CD4-positive, CD25-positive, alpha-beta regulatory T cell (primary cell): Measurements from ENCODE around the gene WDTC1. TPM values are rescaled to one million over a fixed set of nuclear protein-coding genes. Genes with fewer than 3 reads are reported as not detected.
A peak's percentile ranks its signal among the peaks of the same experiment; 100 is the strongest.

Experiments used
- ATAC-seq, 2 donors: fragments of 150-1000 bp; cut with Tn5 transposase; one replicate each; pipeline ENCODE4 v1.10.0; 2021; ENCODE audit warnings: low read depth in 2 of 2, moderate number of reproducible peaks in 2 of 2, moderate library complexity in 1 of 2
- DNase-seq, 3 donors: peaks; one replicate each; pipeline versions ENCODE4 v3.0.0 to v3.0.0-alpha.2; 2012 to 2022; ENCODE audit warnings: mixed read lengths in 1 of 3
- H3K27ac ChIP-seq: one replicate; pipeline ENCODE4 v1.7.0; 2013; ENCODE audit warnings: mild to moderate bottlenecking, low read length; ENCODE audit not compliant: insufficient read depth, poor library complexity, severe bottlenecking
- H3K27me3 ChIP-seq: one replicate; pipeline ENCODE4 v1.7.0; 2013; ENCODE audit warnings: low read length; ENCODE audit not compliant: control insufficient read depth, insufficient read depth
- H3K36me3 ChIP-seq: one replicate; pipeline ENCODE4 v1.7.0; 2013; ENCODE audit warnings: mild to moderate bottlenecking, low read length, moderate library complexity; ENCODE audit not compliant: control insufficient read depth, insufficient read depth
- H3K4me1 ChIP-seq: 2 replicates; pipeline ENCODE4 v1.7.0; 2013; ENCODE audit warnings: mild to moderate bottlenecking, low read length; ENCODE audit not compliant: insufficient read depth, control insufficient read depth, poor library complexity, severe bottlenecking
- H3K4me3 ChIP-seq: one replicate; pipeline ENCODE4 v1.7.0; 2013; ENCODE audit warnings: low read depth, mild to moderate bottlenecking, low read length, moderate library complexity
- H3K9me3 ChIP-seq, 2 experiments: 1 replicate in 1 of 2; 2 replicates in 1 of 2; pipeline ENCODE4 v1.7.0; 2013; ENCODE audit warnings: low read length in 2 of 2, mild to moderate bottlenecking in 1 of 2, moderate library complexity in 1 of 2; ENCODE audit not compliant: control insufficient read depth in 2 of 2
- H3K27ac Mint-ChIP-seq, 3 donors: one replicate each; pipeline ENCODE4 v1.8.0; 2020 to 2022; ENCODE audit warnings: mild to moderate bottlenecking in 3 of 3, mixed read lengths in 3 of 3, moderate library complexity in 2 of 3
- H3K27me3 Mint-ChIP-seq: one replicate; pipeline ENCODE4 v1.8.0; 2022; ENCODE audit warnings: mild to moderate bottlenecking, mixed read lengths
- H3K36me3 Mint-ChIP-seq: one replicate; pipeline ENCODE4 v1.8.0; 2020; ENCODE audit warnings: mixed read lengths
- H3K4me1 Mint-ChIP-seq, 4 donors: one replicate each; pipeline ENCODE4 v1.8.0; 2020 to 2022; ENCODE audit warnings: mixed read lengths in 4 of 4, mild to moderate bottlenecking in 1 of 4
- H3K4me3 Mint-ChIP-seq, 4 donors: one replicate each; pipeline ENCODE4 v1.8.0; 2020 to 2022; ENCODE audit warnings: mild to moderate bottlenecking in 4 of 4, mixed read lengths in 4 of 4, moderate library complexity in 3 of 4
- H3K9me3 Mint-ChIP-seq, 7 donors: one replicate each; pipeline ENCODE4 v1.8.0; 2020 to 2022; ENCODE audit warnings: mixed read lengths in 7 of 7, mild to moderate bottlenecking in 3 of 7, moderate library complexity in 2 of 7
- polyA plus RNA-seq, 4 donors: library from polyadenylated mRNA; unstranded; fragments of 300-500 nt; fragmentation: Illumina TruSeq; gene quantifications; one replicate each; pipeline ENCODE4 v1.2.3, GENCODE V29; 2021
- total RNA-seq: library from RNA; stranded (reverse); gene quantifications from one replicate; pipeline ENCODE4 v1.2.3, GENCODE V29; 2022

Gene WDTC1
- total and polyA plus RNA-seq, 5 donors from 2014 or later = 3.3 to 46.1 (median 5.6) TPM

DNA sequence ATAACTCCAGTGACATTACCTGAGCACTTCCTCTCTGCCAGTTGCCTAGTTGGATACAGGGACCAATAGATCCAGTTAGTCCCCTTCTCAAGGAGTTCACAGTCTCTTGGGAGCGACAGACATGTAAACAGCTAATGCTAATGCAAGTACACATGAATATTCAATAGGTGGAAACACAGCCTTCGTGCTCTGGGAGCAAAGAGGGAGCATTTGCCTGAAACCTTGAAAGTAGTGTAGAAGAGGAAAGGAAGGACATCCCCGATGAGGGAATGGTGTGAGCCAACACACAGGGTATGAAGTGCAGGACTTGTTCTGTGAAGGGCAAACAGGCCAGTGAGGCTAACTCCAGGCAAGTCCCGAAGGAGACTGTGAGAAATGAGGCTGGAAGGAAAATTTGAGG lies 83.7 kb downstream of the WDTC1 start:
- Histone ChIP-seq H3K36me3 (no peaks in the 10 kb centered on the region), H3K4me1 (peaks cover 9% of the 10 kb centered on the region), H3K27ac (no peak overlapping the region), H3K4me3 (no peak overlapping the region), H3K27me3 (peaks cover 2% of the 10 kb centered on the region), H3K9me3 (no peaks in the 10 kb centered on the region)
- Mint-ChIP-seq H3K4me1 (peaks cover 5 to 17% (median 10%) of the 10 kb centered on the region in 4 donors), H3K36me3 (no peaks in the 10 kb centered on the region), H3K27me3 (peaks cover 19% of the 10 kb centered on the region), H3K9me3 (no peaks in the 10 kb centered on the region), H3K27ac (peak overlapping the region in 2 of 3 donors; percentile 9 to 74), H3K4me3 (no peak overlapping the region)
- no peak for DNase-seq
- ATAC-seq = no peak

DNA sequence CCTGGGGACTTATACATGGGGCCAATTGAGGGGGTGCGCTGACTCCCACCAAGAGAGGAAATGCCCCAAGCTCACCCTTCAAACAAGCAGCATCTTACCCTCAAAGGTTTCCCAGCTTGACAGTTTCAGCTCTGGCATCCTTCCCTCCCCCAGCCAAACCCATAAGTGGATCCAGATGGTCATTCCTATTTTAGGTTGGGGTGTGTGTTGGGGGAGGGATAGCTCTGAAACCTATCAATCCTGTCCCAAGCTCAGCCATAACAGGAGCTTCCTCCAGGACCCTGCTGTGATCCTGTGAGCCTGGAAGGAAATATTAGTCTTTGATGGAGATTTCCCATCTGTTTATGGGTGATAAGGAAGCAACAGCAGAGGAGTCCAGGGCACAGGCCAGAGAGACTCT lies 84.2 kb downstream of the WDTC1 start:
- peaks cover 13% of the 10 kb centered on the region for H3K4me1 ChIP-seq
- peaks cover under 1% of the 10 kb centered on the region for H3K36me3 Mint-ChIP-seq
- peaks cover 5 to 21% (median 11%) of the 10 kb centered on the region in 4 donors for H3K4me1 Mint-ChIP-seq
- H3K36me3 ChIP-seq = no peaks in the 10 kb centered on the region
- H3K27ac Mint-ChIP-seq = peak overlapping the region in 1 of 3 donors; percentile 74
- DNase-seq = no peak
- no peak for ATAC-seq
- no peaks in the 10 kb centered on the region for H3K9me3 ChIP-seq
- peaks cover 19% of the 10 kb centered on the region for H3K27me3 Mint-ChIP-seq
- H3K27me3 ChIP-seq = peaks cover 2% of the 10 kb centered on the region
- H3K27ac ChIP-seq = no peak overlapping the region
- H3K9me3 Mint-ChIP-seq = no peaks in the 10 kb centered on the region
- no peak overlapping the region for H3K4me3 Mint-ChIP-seq
- H3K4me3 ChIP-seq = no peak overlapping the region

GRCh38 chr1:27321813-27322568 lies 87.6 kb downstream of the WDTC1 start, which contains the start of gene TMEM222:
TMEM222 (plus strand) TSS chr1:27322163; CDS start chr1:27322198, 35 bp downstream.
- Histone ChIP-seq H3K27ac (peak within 1 kb of the TSS; percentile 90), H3K4me3 (peak within 1 kb of the TSS; percentile 97), H3K27me3 (peaks cover 2% of the 10 kb centered on the region), H3K4me1 (peaks cover 30% of the 10 kb centered on the region), H3K9me3 (no peaks in the 10 kb centered on the region), H3K36me3 (peaks cover 20% of the 10 kb centered on the region)
- Mint-ChIP-seq H3K4me3 (peak within 1 kb of the TSS; percentile 91 to 98 (median 96)), H3K27ac (peak within 1 kb of the TSS; percentile 71 to 94 (median 92)), H3K36me3 (peaks cover 17% of the 10 kb centered on the region), H3K4me1 (peaks cover 8 to 54% (median 37%) of the 10 kb centered on the region in 4 donors), H3K9me3 (no peaks in the 10 kb centered on the region), H3K27me3 (peaks cover 19% of the 10 kb centered on the region)
- DNase-seq = peak; percentile 97 to 99 (median 97)
- peak; percentile 97 for ATAC-seq

- Mint-ChIP-seq H3K9me3 (no peaks in the 10 kb centered on the region), H3K27me3 (peaks cover 18% of the 10 kb centered on the region), H3K36me3 (peaks cover 17% of the 10 kb centered on the region), H3K4me1 (peaks cover 10 to 59% (median 40%) of the 10 kb centered on the region in 4 donors), H3K4me3 (peak overlapping the region; percentile 91 to 98 (median 96)), H3K27ac (peak overlapping the region; percentile 48 to 94 (median 92))
- H3K4me1 ChIP-seq = peaks cover 30% of the 10 kb centered on the region
- DNase-seq (peak in 1 of 3 donors; percentile 28), ATAC-seq (no peak)
- peak overlapping the region; percentile 90 for H3K27ac ChIP-seq
- peak overlapping the region; percentile 97 for H3K4me3 ChIP-seq
- peaks cover 23% of the 10 kb centered on the region for H3K36me3 ChIP-seq
- H3K27me3 ChIP-seq = peaks cover 2% of the 10 kb centered on the region
- H3K9me3 ChIP-seq = no peaks in the 10 kb centered on the region
Measured at GRCh38 chr1:27322569-27323240, 88.3 kb downstream of the WDTC1 start.

- H3K4me1 ChIP-seq = peaks cover 35% of the 10 kb centered on the region
- no peak for ATAC-seq
- peaks cover 21% of the 10 kb centered on the region for H3K36me3 Mint-ChIP-seq
- H3K27me3 ChIP-seq = no peaks in the 10 kb centered on the region
- no peak overlapping the region for H3K4me3 ChIP-seq
- no peak overlapping the region for H3K27ac ChIP-seq
- DNase-seq = no peak
- no peaks in the 10 kb centered on the region for H3K9me3 Mint-ChIP-seq
- H3K4me3 Mint-ChIP-seq = peak overlapping the region in 2 of 4 donors; percentile 54 to 91
- peak overlapping the region in 1 of 3 donors; percentile 56 for H3K27ac Mint-ChIP-seq
- peaks cover 10% of the 10 kb centered on the region for H3K27me3 Mint-ChIP-seq
- peaks cover 37% of the 10 kb centered on the region for H3K36me3 ChIP-seq
- H3K4me1 Mint-ChIP-seq = peaks cover 10 to 75% (median 53%) of the 10 kb centered on the region in 4 donors
- H3K9me3 ChIP-seq = no peaks in the 10 kb centered on the region
Measured at GRCh38 chr1:27325286-27325685, 90.9 kb downstream of the WDTC1 start.

DNA sequence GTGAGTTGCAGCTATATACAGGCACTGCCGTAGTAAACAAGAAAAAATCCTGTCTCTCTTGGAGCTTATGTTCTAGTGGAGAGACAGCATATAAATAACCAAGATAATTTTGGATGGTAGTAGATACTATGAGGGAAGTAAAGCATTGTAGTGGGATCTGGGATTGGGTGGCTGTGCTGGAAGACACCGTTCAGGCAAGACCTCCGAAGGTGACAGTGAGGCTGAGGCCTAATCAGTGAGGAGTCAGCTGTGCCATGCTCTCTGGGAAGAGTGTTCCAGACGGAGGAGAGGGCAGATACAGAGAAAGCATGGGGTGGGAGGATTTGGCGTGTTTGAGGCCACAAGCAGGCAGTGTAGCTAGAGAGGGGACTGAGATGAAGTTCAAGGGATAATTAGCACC lies 93.5 kb downstream of the WDTC1 start:
- H3K36me3 ChIP-seq = peaks cover 62% of the 10 kb centered on the region

DNA sequence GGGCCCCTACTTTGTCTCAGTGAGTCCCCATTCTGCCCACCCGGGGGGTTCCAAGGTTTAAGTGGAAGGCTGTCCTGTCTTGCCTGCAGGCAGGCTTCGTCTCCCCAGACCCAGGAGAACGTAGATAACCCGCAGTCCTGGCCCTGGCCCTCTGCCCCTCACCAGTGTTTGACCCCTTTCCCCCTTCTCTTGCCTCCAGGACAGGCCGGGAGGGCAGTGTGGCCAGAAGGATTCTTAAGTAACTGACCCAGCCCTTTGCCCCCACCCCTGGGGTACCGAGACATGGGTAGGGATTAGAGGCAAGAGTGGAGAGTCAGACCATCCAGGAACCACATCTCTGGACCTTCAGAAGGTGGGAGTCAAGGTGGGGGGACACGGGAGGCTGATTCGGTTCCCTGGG lies 96.4 kb downstream of the WDTC1 start:
- Mint-ChIP-seq H3K4me1 (peaks cover 5 to 59% (median 35%) of the 10 kb centered on the region in 4 donors), H3K4me3 (no peak overlapping the region), H3K36me3 (peaks cover 16% of the 10 kb centered on the region)

More for the DNA sequence above, 93.5 kb downstream of the WDTC1 start:
- no peak for DNase-seq
- Mint-ChIP-seq H3K9me3 (no peaks in the 10 kb centered on the region), H3K36me3 (peaks cover 26% of the 10 kb centered on the region), H3K27ac (peak overlapping the region; percentile 58 to 94 (median 65)), H3K4me1 (peaks cover 5 to 79% (median 49%) of the 10 kb centered on the region in 4 donors), H3K27me3 (no peaks in the 10 kb centered on the region), H3K4me3 (peak overlapping the region in 2 of 4 donors; percentile 23 to 77)
- ATAC-seq = no peak
- Histone ChIP-seq H3K4me1 (peaks cover 38% of the 10 kb centered on the region), H3K27ac (no peak overlapping the region), H3K4me3 (no peak overlapping the region), H3K27me3 (no peaks in the 10 kb centered on the region), H3K9me3 (no peaks in the 10 kb centered on the region)

More for the DNA sequence above, 96.4 kb downstream of the WDTC1 start:
- Mint-ChIP-seq H3K27ac (peak overlapping the region in 1 of 3 donors; percentile 17), H3K27me3 (no peaks in the 10 kb centered on the region), H3K9me3 (no peaks in the 10 kb centered on the region)
- Histone ChIP-seq H3K36me3 (peaks cover 66% of the 10 kb centered on the region), H3K27me3 (no peaks in the 10 kb centered on the region), H3K4me1 (peaks cover 14% of the 10 kb centered on the region), H3K27ac (no peak overlapping the region), H3K9me3 (no peaks in the 10 kb centered on the region), H3K4me3 (no peak overlapping the region)
- ATAC-seq (no peak), DNase-seq (no peak)
